ENCODE data around the gene ANO7. TPM values are rescaled to one million over a fixed set of nuclear protein-coding genes. Genes with fewer than 3 reads are reported as not detected.

The ANO7 gene
- total RNA-seq, 1 experiment from 2014 or later: 5.2 TPM

DNA sequence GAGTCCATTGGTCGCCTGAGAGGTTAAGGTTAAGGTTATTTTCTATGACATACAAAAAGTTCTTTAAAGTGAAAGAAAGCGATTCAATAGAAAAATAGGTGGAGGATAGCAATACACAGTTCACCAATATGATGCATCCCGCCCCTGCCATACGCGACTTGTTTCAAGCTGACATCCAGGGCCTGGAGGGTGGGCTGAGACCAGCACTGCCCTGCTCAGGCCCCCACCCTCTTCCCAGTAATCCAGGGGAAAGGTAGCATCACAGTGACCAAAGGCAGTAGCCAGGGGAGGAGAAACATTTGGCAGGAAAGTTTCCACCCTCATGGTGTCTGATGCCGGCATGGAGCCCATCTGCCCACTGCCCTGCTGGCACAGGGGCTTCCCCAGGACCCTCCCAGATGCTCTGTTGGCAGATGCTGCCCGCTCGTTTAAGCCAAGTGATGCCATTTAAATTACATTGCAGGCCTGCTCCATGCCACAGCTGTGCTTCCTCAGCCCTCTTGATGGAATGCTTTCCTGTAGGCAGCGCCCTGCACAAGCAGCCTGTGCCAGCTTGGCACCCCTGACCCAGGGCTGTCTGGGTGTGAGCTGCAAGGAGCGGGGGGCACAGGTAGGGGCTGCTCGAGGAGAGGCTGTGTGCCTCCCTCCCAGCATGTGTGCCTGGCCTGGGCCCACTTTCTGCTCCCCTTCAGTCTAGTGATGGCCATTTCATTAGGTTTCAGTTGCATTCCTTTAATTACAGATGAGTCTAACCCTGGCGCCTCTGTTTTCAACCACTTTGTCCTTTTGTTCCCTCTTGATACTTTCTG is 10.7 kb upstream of the ANO7 start:
- no peaks in the 10 kb centered on the region for H3K23me2 ChIP-seq (ENCODE audit: insufficient read length, low read depth, low read length, poor library complexity, severe bottlenecking)
- H3K79me2 ChIP-seq (ENCODE audit: insufficient read depth, low read length): no peaks in the 10 kb centered on the region
- H3K4me2 ChIP-seq (ENCODE audit: insufficient read depth, insufficient read length, low read length): no peak overlapping the region
- no peak overlapping the region for H3K14ac ChIP-seq (ENCODE audit: insufficient read depth, low read length)
- H3K4me1 ChIP-seq (ENCODE audit: insufficient read depth, low read length): no peaks in the 10 kb centered on the region
- no peaks in the 10 kb centered on the region for H3K27me3 ChIP-seq (ENCODE audit: insufficient read depth, low read length)
- no peak overlapping the region for H3K18ac ChIP-seq (ENCODE audit: insufficient read length, low read depth, low read length)
- no peak overlapping the region for H2BK20ac ChIP-seq (ENCODE audit: low read depth, low read length, poor library complexity, severe bottlenecking)
- Mint-ChIP-seq H3K27ac (peak overlapping the region in 1 of 3 experiments; percentile 55; a peak in 1 of 7 replicates), H3K4me1 (peaks cover 0 to 6% of the 10 kb centered on the region in 2 experiments; a peak in 2 of 4 replicates), H3K36me3 (ENCODE audit: insufficient read depth in 1 of 3, low read depth in 3 of 3) (peaks cover 7 to 16% (median 9%) of the 10 kb centered on the region in 3 experiments; a peak in 5 of 7 replicates), H3K4me3 (no peak overlapping the region), H3K9me3 (no peaks in the 10 kb centered on the region; a peak in 1 of 5 replicates), H3K27me3 (ENCODE audit: low read depth) (no peaks in the 10 kb centered on the region)
- H4K91ac ChIP-seq (ENCODE audit: insufficient read length, low read depth, low read length): no peak overlapping the region
- no CpG with 5 or more reads among the region's 12 CpGs for WGBS (ENCODE audit: extremely low coverage, insufficient read length, low lambda C conversion rate)
- H2BK5ac ChIP-seq (ENCODE audit: insufficient read length, low read length): no peak overlapping the region
- H3K79me1 ChIP-seq (ENCODE audit: insufficient read depth, low read depth, low read length, poor library complexity, severe bottlenecking): no peaks in the 10 kb centered on the region
- no peak overlapping the region for H3K27ac ChIP-seq (ENCODE audit: insufficient read length, low read depth, low read length)
- H4K5ac ChIP-seq (ENCODE audit: insufficient read length, low read depth, low read length): no peak overlapping the region
- H3K56ac ChIP-seq (ENCODE audit: insufficient read length, low read depth, low read length): no peak overlapping the region
- TF ChIP-seq, protein P1, sequence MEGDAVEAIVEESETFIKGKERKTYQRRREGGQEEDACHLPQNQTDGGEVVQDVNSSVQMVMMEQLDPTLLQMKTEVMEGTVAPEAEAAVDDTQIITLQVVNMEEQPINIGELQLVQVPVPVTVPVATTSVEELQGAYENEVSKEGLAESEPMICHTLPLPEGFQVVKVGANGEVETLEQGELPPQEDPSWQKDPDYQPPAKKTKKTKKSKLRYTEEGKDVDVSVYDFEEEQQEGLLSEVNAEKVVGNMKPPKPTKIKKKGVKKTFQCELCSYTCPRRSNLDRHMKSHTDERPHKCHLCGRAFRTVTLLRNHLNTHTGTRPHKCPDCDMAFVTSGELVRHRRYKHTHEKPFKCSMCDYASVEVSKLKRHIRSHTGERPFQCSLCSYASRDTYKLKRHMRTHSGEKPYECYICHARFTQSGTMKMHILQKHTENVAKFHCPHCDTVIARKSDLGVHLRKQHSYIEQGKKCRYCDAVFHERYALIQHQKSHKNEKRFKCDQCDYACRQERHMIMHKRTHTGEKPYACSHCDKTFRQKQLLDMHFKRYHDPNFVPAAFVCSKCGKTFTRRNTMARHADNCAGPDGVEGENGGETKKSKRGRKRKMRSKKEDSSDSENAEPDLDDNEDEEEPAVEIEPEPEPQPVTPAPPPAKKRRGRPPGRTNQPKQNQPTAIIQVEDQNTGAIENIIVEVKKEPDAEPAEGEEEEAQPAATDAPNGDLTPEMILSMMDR (conservative IDR thresholded peaks at IDR 0.05): no peak
- H2AFZ ChIP-seq (ENCODE audit: low read length): no peak overlapping the region
- no peak overlapping the region for H3K9ac ChIP-seq (ENCODE audit: extremely low read depth, insufficient read length, low read length)
- H4K20me1 ChIP-seq (ENCODE audit: control insufficient read depth, insufficient read depth, insufficient read length): no peaks in the 10 kb centered on the region
- H2BK12ac ChIP-seq (ENCODE audit: insufficient read length, low read depth, low read length): no peak overlapping the region
- no peak overlapping the region for H3K23ac ChIP-seq (ENCODE audit: insufficient read length, low read depth, low read length)
- H3K4ac ChIP-seq (ENCODE audit: low read depth, low read length): no peak overlapping the region
- H3K9me3 ChIP-seq (ENCODE audit: control insufficient read depth, low read depth, low read length): no peaks in the 10 kb centered on the region
- no peak overlapping the region for H4K8ac ChIP-seq (replicated peaks; ENCODE audit: insufficient read length, low read depth, low read length)
- DNase-seq: no peak
- H2BK15ac ChIP-seq (ENCODE audit: low read depth, low read length): no peak overlapping the region
- H2AK5ac ChIP-seq (ENCODE audit: insufficient read length, low read length): no peak overlapping the region
- no peak overlapping the region for H2BK120ac ChIP-seq (ENCODE audit: low read depth, low read length, poor library complexity, severe bottlenecking)
- H3T11ph ChIP-seq (ENCODE audit: low read length): no peak overlapping the region
